HepG2 (cell line): ENCODE measurements around the gene MOG.

Source experiments
- ASH2L ChIP-seq: fragments of 300-600, 200-600 bp; sonication (generic); IDR thresholded peaks from 2 replicates; pipeline ENCODE4 v1.7.0; 2017; ENCODE audit warnings: low read depth, mild to moderate bottlenecking, moderate library complexity, mixed read lengths, low read length; ENCODE audit not compliant: insufficient read length
- EP300 ChIP-seq, 3 experiments: sonication (generic) in 1 of 3; formaldehyde crosslinking in 1 of 3; IDR thresholded peaks; 2 replicates each; pipeline versions ENCODE4 v1.5.1 to v1.6.1; 2011 to 2020; ENCODE audit warnings: low read depth in 2 of 3, low read length in 2 of 3, borderline replicate concordance in 1 of 3, improper control_type of control experiment in 1 of 3, mild to moderate bottlenecking in 1 of 3, missing genetic modification reagents in 1 of 3, moderate library complexity in 1 of 3
- POLR2AphosphoS5 ChIP-seq: IDR thresholded peaks from 2 replicates; pipeline ENCODE4 v1.6.1; 2012; ENCODE audit warnings: low read depth, low read length
- RCOR2 ChIP-seq: IDR thresholded peaks from 2 replicates; pipeline ENCODE4 v1.6.1; 2016; ENCODE audit warnings: missing biosample characterization, missing genetic modification reagents
- SAFB2 ChIP-seq: sonication (generic); formaldehyde crosslinking; IDR thresholded peaks from 2 replicates; pipeline ENCODE4 v1.5.1; 2020; ENCODE audit warnings: missing genetic modification reagents, low read depth, mild to moderate bottlenecking, borderline replicate concordance
- ZFP82 ChIP-seq: sonication (generic); formaldehyde crosslinking; IDR thresholded peaks from 2 replicates; pipeline ENCODE4 v1.5.1; 2020; ENCODE audit warnings: mild to moderate bottlenecking, missing genetic modification reagents, borderline replicate concordance
- ZNF282 ChIP-seq: fragments of 450-650 bp; IDR thresholded peaks from 2 replicates; pipeline ENCODE4 v1.6.1; 2018; ENCODE audit not compliant: partially characterized antibody
- ZNF652 ChIP-seq: IDR thresholded peaks from 2 replicates; pipeline ENCODE4 v1.6.1; 2016; ENCODE audit warnings: low read depth, borderline replicate concordance
- TF ChIP-seq, protein P1 (sequence below), 2 experiments: IDR thresholded peaks; 2 replicates each; pipeline ENCODE4 v1.6.1; 2011 to 2012; ENCODE audit warnings: low read length in 2 of 2, borderline replicate concordance in 1 of 2, low read depth in 1 of 2, mild to moderate bottlenecking in 1 of 2, moderate library complexity in 1 of 2

DNA sequence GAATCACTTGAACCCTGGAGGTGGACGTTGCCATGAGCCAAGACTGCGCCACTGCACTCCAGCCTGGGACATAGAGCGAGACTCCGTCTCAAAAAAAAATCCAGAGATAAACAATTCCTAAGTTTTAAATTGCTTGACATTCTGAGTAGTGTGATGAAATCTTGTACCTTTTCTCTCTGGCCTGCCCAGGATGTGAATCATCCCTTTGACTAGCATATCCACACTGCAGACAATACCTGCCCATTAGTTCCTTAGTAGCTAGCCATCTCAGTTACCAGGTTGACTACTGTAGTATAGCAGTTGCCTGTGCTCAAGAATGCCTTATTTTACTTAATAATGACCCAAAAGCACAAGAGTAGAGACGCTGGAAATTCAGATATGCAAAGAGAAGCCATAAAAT lies 21.2 kb downstream of the MOG start:
- TF ChIP-seq ZNF652 (CRISPR knock-in tag) (no peak), EP300 (IDR thresholded peaks at IDR 0.05; ENCODE audit: low read depth in 2 of 2, low read length in 2 of 2) (no peak), EP300 (CRISPR knock-in tag; IDR thresholded peaks at IDR 0.05; ENCODE audit: borderline replicate concordance) (no peak), ZFP82 (no peak), SAFB2 (CRISPR knock-in tag) (no peak), POLR2AphosphoS5 (no peak), ASH2L (no peak), RCOR2 (CRISPR knock-in tag) (no peak), ZNF282 (no peak)
- TF ChIP-seq, protein P1, sequence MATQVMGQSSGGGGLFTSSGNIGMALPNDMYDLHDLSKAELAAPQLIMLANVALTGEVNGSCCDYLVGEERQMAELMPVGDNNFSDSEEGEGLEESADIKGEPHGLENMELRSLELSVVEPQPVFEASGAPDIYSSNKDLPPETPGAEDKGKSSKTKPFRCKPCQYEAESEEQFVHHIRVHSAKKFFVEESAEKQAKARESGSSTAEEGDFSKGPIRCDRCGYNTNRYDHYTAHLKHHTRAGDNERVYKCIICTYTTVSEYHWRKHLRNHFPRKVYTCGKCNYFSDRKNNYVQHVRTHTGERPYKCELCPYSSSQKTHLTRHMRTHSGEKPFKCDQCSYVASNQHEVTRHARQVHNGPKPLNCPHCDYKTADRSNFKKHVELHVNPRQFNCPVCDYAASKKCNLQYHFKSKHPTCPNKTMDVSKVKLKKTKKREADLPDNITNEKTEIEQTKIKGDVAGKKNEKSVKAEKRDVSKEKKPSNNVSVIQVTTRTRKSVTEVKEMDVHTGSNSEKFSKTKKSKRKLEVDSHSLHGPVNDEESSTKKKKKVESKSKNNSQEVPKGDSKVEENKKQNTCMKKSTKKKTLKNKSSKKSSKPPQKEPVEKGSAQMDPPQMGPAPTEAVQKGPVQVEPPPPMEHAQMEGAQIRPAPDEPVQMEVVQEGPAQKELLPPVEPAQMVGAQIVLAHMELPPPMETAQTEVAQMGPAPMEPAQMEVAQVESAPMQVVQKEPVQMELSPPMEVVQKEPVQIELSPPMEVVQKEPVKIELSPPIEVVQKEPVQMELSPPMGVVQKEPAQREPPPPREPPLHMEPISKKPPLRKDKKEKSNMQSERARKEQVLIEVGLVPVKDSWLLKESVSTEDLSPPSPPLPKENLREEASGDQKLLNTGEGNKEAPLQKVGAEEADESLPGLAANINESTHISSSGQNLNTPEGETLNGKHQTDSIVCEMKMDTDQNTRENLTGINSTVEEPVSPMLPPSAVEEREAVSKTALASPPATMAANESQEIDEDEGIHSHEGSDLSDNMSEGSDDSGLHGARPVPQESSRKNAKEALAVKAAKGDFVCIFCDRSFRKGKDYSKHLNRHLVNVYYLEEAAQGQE (IDR thresholded peaks at IDR 0.05; ENCODE audit: borderline replicate concordance in 1 of 2, low read depth in 1 of 2, low read length in 2 of 2): no peak
